Measurements from ENCODE around the gene ADORA3.

The ADORA3 gene

GRCh38 chr1:111507411-111508201 lies 4.2 kb upstream of the ADORA3 start:
- peak; percentile 30 for DNase-seq

GRCh38 chr1:111506561-111506960 lies 3.1 kb upstream of the ADORA3 start:
- DNase-seq = no peak

DNA sequence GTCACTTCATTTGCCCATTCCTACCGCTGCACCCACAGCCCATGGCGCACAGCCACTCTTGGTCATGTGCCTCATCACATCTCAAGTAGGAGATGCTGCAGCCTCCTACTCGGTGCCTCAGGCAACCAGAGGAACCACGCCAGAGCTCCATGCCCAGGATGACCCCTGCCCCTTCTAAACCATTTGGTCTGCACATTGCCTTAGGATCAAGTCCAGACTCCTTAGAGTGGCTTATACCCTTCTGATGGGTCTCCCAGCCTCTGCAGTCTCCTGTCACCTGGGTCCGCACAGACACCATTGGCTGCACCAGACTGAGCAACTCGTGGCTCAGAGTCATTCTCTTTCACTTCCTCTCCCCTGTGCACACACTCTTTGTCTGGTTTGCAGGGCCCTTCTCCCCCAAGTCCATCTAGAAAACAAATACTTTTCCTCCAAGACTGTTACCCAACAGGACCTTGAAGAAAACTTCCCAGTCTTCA lies 2.2 kb upstream of the ADORA3 start:
- DNase-seq = no peak

- DNase-seq = no peak
Measured at GRCh38 chr1:111504097-111504496, 664 bp upstream of the ADORA3 start.

DNA sequence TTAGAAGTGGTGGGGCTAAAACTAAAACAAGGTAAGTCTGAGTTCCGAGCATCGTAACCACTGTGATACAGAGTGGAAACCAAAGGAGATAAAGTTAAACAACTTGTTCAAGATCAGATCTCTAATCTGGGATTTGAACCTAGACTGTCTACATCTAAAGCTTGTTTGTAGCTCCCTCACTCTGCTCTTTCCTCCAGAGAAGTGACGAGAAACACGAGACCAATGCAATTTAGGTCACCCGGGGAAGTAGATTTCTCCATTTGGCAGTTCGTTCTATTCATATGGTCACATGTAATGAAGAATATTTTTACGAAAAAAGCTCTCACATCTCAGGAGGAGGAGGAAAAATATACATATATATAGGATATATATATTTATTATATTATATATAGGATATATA lies 1.8 kb downstream of the ADORA3 start:
- no peak for DNase-seq

DNA sequence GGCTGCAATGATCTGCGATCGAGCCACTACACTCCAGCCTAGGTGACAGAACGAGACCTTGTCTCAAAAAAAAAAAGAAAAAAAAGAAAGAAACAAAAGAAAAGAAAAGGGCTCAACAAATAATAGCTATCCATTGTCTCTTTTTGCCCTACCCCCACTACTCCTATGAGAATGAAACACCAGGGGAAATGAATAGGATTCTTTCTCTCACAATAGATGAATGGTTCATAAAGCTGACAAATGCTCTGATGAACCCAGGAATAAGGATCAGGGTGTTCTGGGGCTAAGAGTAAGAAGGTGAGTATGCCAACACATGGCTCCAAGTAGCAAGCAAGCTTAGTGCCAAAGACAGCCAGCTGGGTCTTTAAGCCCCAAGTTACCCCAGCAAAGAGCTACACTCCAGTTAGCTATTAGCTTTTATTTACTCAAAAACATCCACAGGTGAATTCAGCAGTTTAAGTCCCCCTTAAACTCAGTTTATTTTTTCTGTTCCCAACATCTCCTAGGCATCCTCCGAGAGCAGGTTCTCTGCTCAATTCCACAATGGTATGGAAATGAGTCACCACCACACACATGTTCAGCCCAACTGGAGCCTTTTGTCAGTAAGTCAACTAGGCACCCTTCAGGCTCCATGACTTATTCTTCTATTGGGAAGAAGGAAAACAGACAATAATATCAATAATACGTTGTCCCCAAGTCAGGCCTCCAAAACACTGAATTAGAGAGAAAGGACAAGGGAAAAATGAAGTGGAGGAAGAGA lies 4.2 kb downstream of the ADORA3 start:
- no peak for DNase-seq

DNA sequence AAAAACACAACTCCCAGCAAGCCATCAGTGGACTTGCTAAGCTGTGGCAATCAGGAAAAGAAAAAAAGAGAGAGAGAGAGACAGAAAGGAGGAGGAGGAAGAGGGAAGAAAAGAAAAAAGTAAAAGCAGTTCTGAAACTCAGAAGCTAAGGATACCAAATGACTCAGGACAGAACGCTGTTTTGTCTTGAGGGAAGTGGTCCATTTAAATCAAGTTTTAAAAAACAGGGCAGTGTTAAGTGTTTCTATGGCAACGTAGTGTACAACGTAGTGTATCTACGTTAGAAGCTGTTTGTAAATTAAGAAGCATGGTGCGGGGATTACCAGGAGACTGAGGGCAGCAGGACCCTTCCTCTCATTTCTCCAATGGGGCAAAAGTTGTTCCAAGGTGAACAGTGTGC lies 5.8 kb downstream of the ADORA3 start:
- DNase-seq = no peak

DNA sequence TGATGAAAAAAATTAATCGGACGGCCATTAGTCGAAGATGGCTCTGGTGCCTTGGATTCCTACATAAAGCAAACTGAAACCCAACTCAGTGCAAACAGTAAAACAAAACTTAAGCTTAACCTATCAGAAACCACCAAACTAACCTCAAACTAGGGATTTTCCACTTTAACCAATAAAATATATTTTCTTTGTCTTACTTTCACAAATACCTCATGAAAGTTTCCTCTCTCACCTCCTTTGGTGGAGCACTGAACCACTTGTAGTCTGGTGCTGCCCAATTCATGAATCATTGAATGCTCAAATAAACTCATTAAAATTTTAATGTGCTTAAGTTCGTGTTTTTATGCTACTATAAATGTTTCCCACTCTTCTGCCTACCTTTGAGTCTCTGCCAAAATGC lies 7.0 kb downstream of the ADORA3 start:
- no peak for DNase-seq

DNA sequence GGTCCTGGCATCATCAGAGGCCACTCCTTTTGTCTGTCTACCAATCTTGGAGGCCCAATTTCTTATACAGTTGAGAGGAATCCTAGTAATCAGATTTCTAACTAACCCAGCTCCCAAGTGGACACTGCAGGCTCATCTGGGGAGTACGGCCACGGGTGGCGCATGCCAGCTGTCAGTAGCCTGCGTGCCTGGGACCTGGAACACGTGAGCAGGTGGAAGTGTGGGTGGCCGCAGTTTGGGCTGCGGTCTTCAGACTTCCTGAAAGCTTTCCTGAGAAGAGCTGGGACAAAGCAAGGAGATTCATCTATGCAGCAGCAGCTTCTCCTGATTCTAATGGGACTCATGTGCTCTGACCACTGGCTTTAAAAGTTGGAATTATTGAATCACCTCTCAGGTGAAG lies 12.4 kb downstream of the ADORA3 start:
- no peak for DNase-seq

GRCh38 chr1:111490220-111490619 lies 13.2 kb downstream of the ADORA3 start:
- DNase-seq = no peak

DNA sequence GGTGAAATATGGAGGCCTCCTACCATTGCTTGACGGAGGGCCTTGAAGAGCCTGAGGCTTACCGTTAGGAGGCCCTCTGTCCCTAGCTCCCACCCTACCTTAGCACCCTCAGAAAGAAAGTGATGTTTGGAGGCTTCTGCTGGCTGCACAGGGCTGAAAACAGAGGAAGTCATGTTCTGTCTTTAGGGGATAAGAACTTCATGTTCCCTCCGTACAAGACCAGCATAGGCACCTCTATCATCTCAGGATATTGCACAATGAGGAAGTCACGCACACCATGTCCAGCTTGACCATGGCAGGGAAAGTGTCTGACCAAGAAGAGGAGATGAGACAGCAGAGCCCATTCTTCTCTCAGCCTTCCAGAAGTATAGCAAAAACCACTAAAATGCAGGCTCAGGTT lies 13.8 kb downstream of the ADORA3 start:
- no peak for DNase-seq

- DNase-seq = no peak
Measured at GRCh38 chr1:111488669-111489068, 14.8 kb downstream of the ADORA3 start.

DNA sequence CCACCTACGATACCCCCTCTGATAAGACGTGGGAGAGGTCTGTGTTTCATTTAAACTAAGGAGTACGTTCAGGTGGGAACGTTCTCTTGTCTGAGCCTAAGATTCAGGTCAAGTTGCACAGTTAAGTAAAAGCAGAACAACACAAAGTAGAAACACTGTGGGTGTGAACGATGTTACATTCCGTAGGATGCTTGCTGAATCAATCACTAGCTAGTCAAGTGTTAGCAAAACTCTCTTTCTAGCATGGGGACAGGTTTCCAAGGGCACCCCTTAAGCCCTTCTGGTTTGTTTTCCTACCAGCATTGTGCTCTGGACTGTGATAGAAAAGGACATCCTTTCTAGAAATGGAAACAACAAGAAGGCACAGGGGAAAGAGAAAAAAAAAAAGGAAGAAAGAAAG lies 16.3 kb downstream of the ADORA3 start:
- no peak for DNase-seq

GRCh38 chr1:111486431-111486830 lies 17.0 kb downstream of the ADORA3 start:
- DNase-seq = no peak

DNA sequence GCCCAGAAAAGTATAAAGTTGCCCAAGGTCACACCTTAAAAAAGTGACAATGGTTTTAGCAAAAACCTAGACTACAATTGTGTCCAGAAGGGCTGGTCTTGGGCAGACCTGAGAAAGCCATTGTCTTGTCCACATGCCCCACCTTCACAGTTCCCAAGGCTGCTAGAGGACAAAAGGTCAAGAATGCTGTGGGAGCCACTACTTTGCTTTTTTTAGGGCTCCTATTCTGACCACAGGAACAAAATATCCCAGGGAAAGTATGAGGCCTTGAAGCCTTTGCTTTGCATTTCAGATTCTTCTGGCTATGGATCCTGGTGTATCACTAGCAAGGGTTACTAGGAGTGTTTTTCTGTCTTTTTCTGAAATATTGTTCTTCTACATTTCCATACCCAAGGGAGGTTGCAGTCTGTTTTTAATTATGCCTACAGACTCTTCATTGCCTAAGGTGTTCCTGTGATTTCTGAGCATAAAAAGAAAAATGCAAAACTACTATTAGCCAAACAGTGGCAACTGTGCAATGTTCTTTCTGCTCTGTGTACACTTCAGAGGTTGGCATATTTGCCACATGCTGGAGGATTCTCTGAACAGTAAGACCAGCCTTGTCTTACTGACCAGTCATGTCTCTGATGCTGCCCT lies 18.9 kb downstream of the ADORA3 start:
- no peak for DNase-seq

- DNase-seq = no peak
Measured at GRCh38 chr1:111483876-111484275, 19.6 kb downstream of the ADORA3 start.

GRCh38 chr1:111483166-111483565 lies 20.3 kb downstream of the ADORA3 start:
- DNase-seq = no peak

DNA sequence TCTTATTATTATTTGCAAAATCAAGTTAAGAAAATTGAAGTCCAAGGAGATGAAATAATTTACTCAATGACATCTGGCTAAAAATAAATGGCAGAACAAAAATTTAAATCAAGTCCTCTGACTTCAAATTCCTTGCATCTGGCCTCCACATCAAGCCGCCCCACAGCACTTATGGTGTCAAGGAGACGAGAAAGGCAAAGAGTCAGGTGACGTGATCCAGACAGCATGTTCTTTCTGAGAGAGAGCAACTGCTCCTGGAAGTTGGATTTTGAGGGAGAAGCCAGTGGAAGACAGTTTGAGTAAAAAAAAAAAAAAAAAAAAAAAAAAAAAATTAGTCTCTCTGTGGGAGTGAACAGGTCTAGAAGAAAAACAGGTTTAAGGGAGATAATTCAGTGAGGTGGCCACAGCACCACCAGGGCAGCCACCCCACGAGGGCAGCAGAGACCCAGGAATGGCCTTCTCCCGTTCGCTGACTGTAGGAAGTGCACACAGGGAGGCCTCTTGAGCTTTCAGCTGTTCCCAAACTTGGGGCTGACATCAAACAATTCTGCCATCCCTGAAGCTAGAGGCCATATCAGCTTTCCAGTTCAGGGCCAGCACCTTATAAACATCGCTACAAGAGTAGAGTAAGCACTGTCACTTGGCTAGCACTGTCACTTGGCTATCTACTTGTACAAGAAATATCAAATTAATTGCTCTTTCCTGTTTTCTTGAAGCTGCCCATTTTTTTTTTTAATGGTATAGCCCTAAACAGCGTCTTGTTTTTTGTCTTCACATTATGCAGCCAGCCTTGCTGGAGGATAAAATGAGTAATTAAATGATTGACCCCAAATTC lies 21.8 kb downstream of the ADORA3 start:
- peak; percentile 31 for DNase-seq

- no peak for DNase-seq
Measured at GRCh38 chr1:111480674-111481073, 22.8 kb downstream of the ADORA3 start.

GRCh38 chr1:111476761-111477309 lies 26.6 kb downstream of the ADORA3 start:
- no peak for DNase-seq

- DNase-seq = no peak
Measured at GRCh38 chr1:111476214-111476613, 27.2 kb downstream of the ADORA3 start.

DNA sequence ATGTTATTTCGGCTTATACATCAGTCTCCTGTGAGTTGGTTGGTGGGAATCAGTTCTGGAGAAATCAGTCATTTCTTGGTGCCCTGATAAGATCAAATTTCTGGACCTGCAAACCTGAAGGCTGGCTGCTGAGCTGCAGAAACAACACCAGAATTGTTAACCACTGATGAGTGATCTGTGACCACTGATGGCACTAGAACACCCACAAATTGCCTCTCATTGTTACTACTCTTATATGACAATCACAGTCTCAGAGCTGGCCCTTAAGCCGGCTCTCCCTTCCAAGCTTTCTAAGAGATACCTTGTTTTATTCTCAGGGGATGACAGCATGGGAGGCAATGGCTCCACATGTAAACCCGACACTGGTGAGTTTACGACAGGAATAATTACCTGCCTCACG lies 27.7 kb downstream of the ADORA3 start:
- no peak for DNase-seq

DNA sequence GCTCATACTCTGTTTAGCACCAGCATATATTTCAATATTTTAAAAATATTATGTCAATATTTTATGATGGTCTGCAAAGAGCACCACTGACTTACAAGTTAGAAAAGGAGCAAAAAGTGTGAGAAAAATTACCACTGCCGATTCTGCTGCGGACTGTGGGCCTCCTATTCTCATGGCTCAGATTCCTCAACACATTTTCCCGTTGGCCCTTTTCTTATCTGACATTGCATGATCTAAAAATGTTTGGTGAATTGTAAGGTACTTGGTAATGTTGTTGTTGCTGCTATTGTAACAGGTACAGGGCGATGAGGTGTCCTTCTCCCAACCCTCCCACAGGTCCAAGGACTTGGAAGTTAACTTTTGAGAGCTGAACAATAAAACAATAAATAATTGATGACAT lies 28.9 kb downstream of the ADORA3 start:
- no peak for DNase-seq
